ENCODE results near the gene MIOX. TPM values are rescaled to one million over a fixed set of nuclear protein-coding genes. Genes with fewer than 3 reads are reported as not detected.

MIOX gene
- total and polyA plus RNA-seq, 11 donors: not detected

DNA sequence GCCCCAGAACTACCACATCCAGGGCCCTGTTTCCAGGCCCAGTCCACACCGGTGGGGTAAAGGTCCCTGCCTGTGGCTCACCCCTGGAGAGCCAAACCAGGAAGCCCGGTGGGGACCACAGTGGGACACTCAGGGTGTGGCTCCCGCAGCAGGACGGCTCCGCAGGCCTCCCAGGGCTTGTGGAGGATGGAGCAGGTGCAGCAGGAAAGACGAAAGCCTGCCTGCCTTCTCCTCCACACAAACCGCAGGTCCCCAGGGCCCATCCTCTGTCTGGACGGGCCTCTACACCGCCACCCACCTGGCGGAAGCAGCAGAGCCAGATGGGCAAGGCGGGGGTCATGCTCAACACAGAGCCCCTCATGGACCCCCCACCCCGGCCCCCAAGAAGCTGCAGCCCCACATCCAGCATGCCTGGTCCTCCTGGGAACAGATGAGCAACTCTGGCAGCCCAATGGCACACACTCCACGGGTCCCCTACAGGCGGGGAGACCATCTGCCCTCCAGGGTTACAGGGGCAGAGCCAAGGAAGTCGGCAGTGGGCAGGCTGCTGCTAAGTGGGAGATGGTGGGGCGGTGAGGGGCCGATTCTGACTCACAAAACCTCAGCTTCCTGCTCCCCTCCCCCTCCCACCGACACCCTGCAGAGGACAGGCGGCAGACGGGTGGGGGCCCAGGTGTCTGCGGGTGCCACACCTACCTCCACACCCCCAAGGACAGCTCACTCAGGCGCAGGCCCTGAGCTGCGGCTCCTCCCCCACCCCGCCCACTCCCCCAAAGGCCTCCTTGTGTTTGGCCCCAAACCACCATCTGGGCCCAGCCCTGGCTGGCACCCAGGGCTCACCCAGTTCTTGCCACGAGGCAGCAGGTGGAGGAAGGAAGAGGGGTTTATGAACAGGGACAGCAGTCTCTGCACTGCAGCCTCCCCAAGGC lies 17.0 kb upstream of the MIOX start:
- Histone ChIP-seq H3K4me1 (peaks cover 0 to 63% (median 50%) of the 10 kb centered on the region in 12 donors), H3K27me3 (no peaks in the 10 kb centered on the region), H3K27ac (peak overlapping the region in 1 of 12 donors; percentile 81), H3K4me3 (peak overlapping the region in 1 of 12 donors; percentile 36), H3K36me3 (peaks cover 0 to 36% (median 31%) of the 10 kb centered on the region in 9 donors), H3K9me3 (no peaks in the 10 kb centered on the region)
- TF ChIP-seq, protein P1, sequence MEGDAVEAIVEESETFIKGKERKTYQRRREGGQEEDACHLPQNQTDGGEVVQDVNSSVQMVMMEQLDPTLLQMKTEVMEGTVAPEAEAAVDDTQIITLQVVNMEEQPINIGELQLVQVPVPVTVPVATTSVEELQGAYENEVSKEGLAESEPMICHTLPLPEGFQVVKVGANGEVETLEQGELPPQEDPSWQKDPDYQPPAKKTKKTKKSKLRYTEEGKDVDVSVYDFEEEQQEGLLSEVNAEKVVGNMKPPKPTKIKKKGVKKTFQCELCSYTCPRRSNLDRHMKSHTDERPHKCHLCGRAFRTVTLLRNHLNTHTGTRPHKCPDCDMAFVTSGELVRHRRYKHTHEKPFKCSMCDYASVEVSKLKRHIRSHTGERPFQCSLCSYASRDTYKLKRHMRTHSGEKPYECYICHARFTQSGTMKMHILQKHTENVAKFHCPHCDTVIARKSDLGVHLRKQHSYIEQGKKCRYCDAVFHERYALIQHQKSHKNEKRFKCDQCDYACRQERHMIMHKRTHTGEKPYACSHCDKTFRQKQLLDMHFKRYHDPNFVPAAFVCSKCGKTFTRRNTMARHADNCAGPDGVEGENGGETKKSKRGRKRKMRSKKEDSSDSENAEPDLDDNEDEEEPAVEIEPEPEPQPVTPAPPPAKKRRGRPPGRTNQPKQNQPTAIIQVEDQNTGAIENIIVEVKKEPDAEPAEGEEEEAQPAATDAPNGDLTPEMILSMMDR (IDR thresholded peaks at IDR 0.05): no peak
- TF ChIP-seq POLR2A (IDR thresholded peaks at IDR 0.05): no peak
- 52 to 70% (median 62%) methylated on average over 12 to 25 of the region's 25 CpGs for WGBS, 4 donors
- DNase-seq (peak in 2 of 5 donors; percentile 58 to 88), ATAC-seq (peak in 2 of 4 donors; percentile 8 to 9)
- intact Hi-C loops (cut with DNase I): loop anchor here in 1 of 10 donors (10.0 kb wide), 1 partner anchor 245 kb away; no protein-coding TSS in a partner anchor

DNA sequence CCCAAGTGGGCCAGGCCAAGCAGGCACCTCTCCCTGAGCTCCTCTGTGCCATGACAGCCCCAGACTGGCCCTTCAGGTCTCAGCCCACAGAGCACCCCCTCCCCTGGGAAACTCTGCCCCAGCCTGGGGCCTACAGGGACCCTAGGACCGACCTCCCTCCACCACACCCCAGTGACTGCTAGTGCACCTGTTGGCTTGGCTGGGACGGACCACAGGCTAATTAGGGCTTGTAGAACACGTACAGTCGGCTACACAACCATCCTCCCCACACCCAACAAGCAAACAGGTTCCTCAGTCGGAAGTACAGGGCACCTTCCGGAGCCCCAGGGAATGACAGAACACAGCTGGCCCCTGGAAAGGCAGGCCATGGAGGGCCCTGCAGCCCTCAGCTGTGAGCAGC lies 16.2 kb upstream of the MIOX start:
- DNase-seq: no peak
- TF ChIP-seq, protein P1 (IDR thresholded peaks at IDR 0.05): no peak
- no peak for TF ChIP-seq POLR2A (IDR thresholded peaks at IDR 0.05)
- peaks cover 0 to 27% (median 23%) of the 10 kb centered on the region in 9 donors for H3K36me3 ChIP-seq
- H3K4me3 ChIP-seq: peak overlapping the region in 1 of 12 donors; percentile 8
- WGBS, 4 donors: 69 to 100% (median 79%) methylated on average over 2 to 6 of the region's 6 CpGs
- intact Hi-C loops (cut with DNase I): no loop called here
- H3K27me3 ChIP-seq: no peaks in the 10 kb centered on the region
- ATAC-seq: no peak
- H3K9me3 ChIP-seq: no peaks in the 10 kb centered on the region
- H3K4me1 ChIP-seq: peaks cover 0 to 67% (median 53%) of the 10 kb centered on the region in 12 donors
- H3K27ac ChIP-seq: peak overlapping the region in 1 of 12 donors; percentile 81

DNA sequence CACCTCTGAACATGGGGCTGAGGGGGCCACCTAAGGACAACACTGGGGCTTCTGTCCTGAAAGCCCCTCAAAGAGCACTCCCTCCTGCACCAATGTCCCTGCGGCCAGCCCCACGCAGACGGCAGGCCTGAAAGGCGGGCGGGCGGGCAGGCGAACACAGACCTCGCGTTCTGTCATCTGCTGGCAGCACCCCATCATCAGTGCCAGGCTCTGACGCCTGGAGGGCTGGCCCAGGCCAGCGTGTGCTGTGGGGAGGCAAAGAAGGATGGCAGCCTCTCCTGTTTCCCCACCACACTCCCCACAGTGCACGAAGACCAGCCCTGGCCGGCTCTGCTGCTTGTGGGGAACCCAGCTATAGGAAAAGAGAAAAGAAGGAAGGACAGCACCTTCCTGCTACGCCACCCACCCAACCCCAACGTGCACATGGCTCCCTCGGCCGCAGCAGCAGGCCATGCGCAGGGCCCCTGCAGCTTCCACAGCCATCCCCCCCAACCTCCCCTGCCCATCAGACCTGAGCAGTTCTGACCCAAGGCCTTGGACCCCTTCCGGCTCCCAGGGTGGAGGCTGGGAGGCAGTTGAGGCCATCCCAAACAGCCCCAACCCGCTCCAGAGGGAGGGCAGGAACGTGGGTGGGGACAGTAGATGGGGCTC lies 15.3 kb upstream of the MIOX start:
- no peak for DNase-seq
- Histone ChIP-seq H3K4me3 (no peak overlapping the region), H3K4me1 (peaks cover 0 to 68% (median 55%) of the 10 kb centered on the region in 12 donors), H3K27me3 (no peaks in the 10 kb centered on the region), H3K36me3 (peaks cover 0 to 19% (median 15%) of the 10 kb centered on the region in 9 donors), H3K9me3 (no peaks in the 10 kb centered on the region), H3K27ac (peak overlapping the region in 1 of 12 donors; percentile 81)
- no peak for ATAC-seq
- intact Hi-C loops (cut with DNase I): no loop called here
- TF ChIP-seq, protein P1 (IDR thresholded peaks at IDR 0.05): no peak
- TF ChIP-seq POLR2A (IDR thresholded peaks at IDR 0.05): no peak
- WGBS, 4 donors: 84 to 87% (median 86%) methylated on average over 14 to 21 of the region's 21 CpGs

DNA sequence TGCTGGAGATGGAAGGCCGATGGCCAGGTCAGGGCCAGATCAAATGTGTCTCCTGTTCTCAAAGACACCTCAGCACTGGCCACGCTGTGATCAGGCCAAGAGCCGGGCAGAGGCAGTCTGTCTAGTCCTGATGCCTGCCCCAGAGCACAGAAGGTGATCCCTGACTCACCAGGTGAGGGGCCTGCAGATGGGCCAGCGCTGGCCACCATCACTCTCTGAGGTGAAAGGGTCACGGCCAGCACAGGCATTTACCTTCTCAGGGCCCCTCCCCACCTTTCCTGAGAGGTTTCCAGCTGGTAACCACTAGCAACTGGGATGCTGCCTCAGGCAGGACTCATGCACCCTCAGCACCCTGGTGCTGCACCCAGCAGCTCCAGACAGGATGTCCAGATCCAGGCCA lies 14.7 kb upstream of the MIOX start:
- Histone ChIP-seq H3K9me3 (no peaks in the 10 kb centered on the region), H3K4me3 (no peak overlapping the region), H3K4me1 (peaks cover 0 to 68% (median 55%) of the 10 kb centered on the region in 12 donors), H3K27me3 (no peaks in the 10 kb centered on the region), H3K27ac (no peak overlapping the region), H3K36me3 (peaks cover 0 to 13% (median 8%) of the 10 kb centered on the region in 9 donors)
- 76 to 100% (median 83%) methylated on average over 1 to 5 of the region's 5 CpGs for WGBS, 4 donors
- no peak for ATAC-seq
- TF ChIP-seq, protein P1 (IDR thresholded peaks at IDR 0.05): no peak
- TF ChIP-seq POLR2A (IDR thresholded peaks at IDR 0.05): no peak
- intact Hi-C loops (cut with DNase I): no loop called here
- DNase-seq: no peak
